Lower lobe of right lung (tissue), 2 donors: ENCODE data around the gene MLXIP. TPM values are rescaled to one million over a fixed set of nuclear protein-coding genes. Genes with fewer than 3 reads are reported as not detected.

Experiments used
- ATAC-seq, 2 donors: fragments of 200-7000 bp; cut with Tn5 transposase; one replicate each; pipeline ENCODE4 v1.9.1; 2020 to 2022; ENCODE audit warnings: mild to moderate bottlenecking in 2 of 2, moderate library complexity in 2 of 2
- DNase-seq: peaks from one replicate; pipeline ENCODE4 v3.0.0-alpha.2; 2020
- H3K27ac ChIP-seq: fragments of 200-600 bp; one replicate; pipeline ENCODE4 v1.8.0; 2022
- H3K27me3 ChIP-seq: fragments of 200-600 bp; one replicate; pipeline ENCODE4 v1.8.0; 2022; ENCODE audit warnings: low read depth
- H3K36me3 ChIP-seq: fragments of 200-600 bp; one replicate; pipeline ENCODE4 v1.8.0; 2022; ENCODE audit warnings: mild to moderate bottlenecking
- H3K4me1 ChIP-seq: fragments of 200-600 bp; one replicate; pipeline ENCODE4 v1.8.0; 2022
- H3K4me3 ChIP-seq: fragments of 200-600 bp; one replicate; pipeline ENCODE4 v1.8.0; 2022; ENCODE audit warnings: mild to moderate bottlenecking
- H3K9me3 ChIP-seq: fragments of 200-600 bp; one replicate; pipeline ENCODE4 v1.8.0; 2022
- CTCF ChIP-seq: fragments of 200-600 bp; IDR thresholded peaks from one replicate; pipeline ENCODE4 v1.8.0; 2022; ENCODE audit warnings: antibody characterized with exemption, mild to moderate bottlenecking
- intact Hi-C: fragments of 100-400 bp; cut with DNase I; formaldehyde crosslinking; loops from one replicate; pipeline ENCODE4 v1.11.0; 2022
- total RNA-seq: library from RNA; stranded (reverse); fragmentation: NEBNext Ultra II Directional; extraction: Animal tissue kit (Norgen Biotek cat#: 25700); gene quantifications from one replicate; pipeline ENCODE4 v1.2.1, GENCODE V29; 2021
- donor health status: DM: no; HTN: yes; CAD: no; lungs with severe emphysema.

MLXIP gene
- total RNA-seq, 1 donor from 2014 or later, result 55.9 TPM

GRCh38 chr12:122140467-122141257 is 62.1 kb downstream of the MLXIP start:
- peaks cover 80% of the 10 kb centered on the region for H3K36me3 ChIP-seq
- no peak for ATAC-seq
- intact Hi-C loops, result no loop called here
- no peak overlapping the region for H3K27ac ChIP-seq
- H3K9me3 ChIP-seq, result no peaks in the 10 kb centered on the region
- no peak for DNase-seq
- no peak overlapping the region for H3K4me3 ChIP-seq
- H3K27me3 ChIP-seq, result no peaks in the 10 kb centered on the region
- no peaks in the 10 kb centered on the region for H3K4me1 ChIP-seq
- no peak for TF ChIP-seq CTCF

- TF ChIP-seq CTCF, result no peak
- no peak for DNase-seq
- Histone ChIP-seq H3K9me3 (no peaks in the 10 kb centered on the region), H3K4me1 (no peaks in the 10 kb centered on the region), H3K36me3 (peaks cover 69% of the 10 kb centered on the region), H3K27ac (no peak overlapping the region), H3K27me3 (no peaks in the 10 kb centered on the region), H3K4me3 (no peak overlapping the region)
- intact Hi-C loops, result no loop called here
- ATAC-seq, result no peak
These were observed 63.6 kb downstream of the MLXIP start for GRCh38 chr12:122141911-122142725.

GRCh38 chr12:122142857-122143256 is 64.3 kb downstream of the MLXIP start:
- DNase-seq, result no peak
- TF ChIP-seq CTCF, result no peak
- intact Hi-C loops, result no loop called here

GRCh38 chr12:122144885-122145284 is 66.3 kb downstream of the MLXIP start:
- H3K4me3 ChIP-seq, result no peak overlapping the region
- H3K36me3 ChIP-seq, result peaks cover 47% of the 10 kb centered on the region
- no peak overlapping the region for H3K27ac ChIP-seq
- no peak for ATAC-seq
- TF ChIP-seq CTCF, result no peak
- no peaks in the 10 kb centered on the region for H3K4me1 ChIP-seq
- no peaks in the 10 kb centered on the region for H3K27me3 ChIP-seq
- intact Hi-C loops, result no loop called here
- H3K9me3 ChIP-seq, result no peaks in the 10 kb centered on the region
- no peak for DNase-seq

More at GRCh38 chr12:122142857-122143256, 64.3 kb downstream of the MLXIP start:
- peak in 1 of 2 donors; percentile 5 for ATAC-seq
- H3K27ac ChIP-seq, result no peak overlapping the region
- H3K36me3 ChIP-seq, result peaks cover 67% of the 10 kb centered on the region
- no peak overlapping the region for H3K4me3 ChIP-seq
- H3K4me1 ChIP-seq, result no peaks in the 10 kb centered on the region
- no peaks in the 10 kb centered on the region for H3K27me3 ChIP-seq
- H3K9me3 ChIP-seq, result no peaks in the 10 kb centered on the region

- no peak for ATAC-seq
- TF ChIP-seq CTCF, result no peak
- Histone ChIP-seq H3K36me3 (peaks cover 41% of the 10 kb centered on the region), H3K4me3 (no peak overlapping the region), H3K27me3 (no peaks in the 10 kb centered on the region), H3K27ac (no peak overlapping the region), H3K9me3 (no peaks in the 10 kb centered on the region), H3K4me1 (no peaks in the 10 kb centered on the region)
- no peak for DNase-seq
- intact Hi-C loops, result no loop called here
These were observed 67.2 kb downstream of the MLXIP start for GRCh38 chr12:122145505-122146330.
